ENCODE data around the gene POF1B.

POF1B gene

DNA sequence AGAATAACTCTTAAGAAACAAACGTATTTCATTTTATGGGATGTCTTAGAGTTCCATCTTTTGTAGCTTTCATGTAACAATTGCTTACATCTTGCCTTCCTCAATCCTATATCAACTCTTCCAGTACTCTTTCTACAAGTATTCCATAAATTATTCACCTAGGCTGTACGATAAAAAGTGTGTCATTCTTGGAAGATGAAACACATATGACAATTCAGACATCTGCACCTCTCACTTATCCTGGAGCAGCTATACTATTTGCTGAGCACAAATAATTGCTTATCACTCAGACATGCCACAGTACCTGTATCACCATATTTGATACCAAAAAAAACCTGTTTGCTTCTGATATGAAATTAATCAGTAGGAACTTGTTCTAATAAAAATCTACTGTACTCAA is 1.0 kb downstream of the POF1B start:
- TF ChIP-seq, protein P1, sequence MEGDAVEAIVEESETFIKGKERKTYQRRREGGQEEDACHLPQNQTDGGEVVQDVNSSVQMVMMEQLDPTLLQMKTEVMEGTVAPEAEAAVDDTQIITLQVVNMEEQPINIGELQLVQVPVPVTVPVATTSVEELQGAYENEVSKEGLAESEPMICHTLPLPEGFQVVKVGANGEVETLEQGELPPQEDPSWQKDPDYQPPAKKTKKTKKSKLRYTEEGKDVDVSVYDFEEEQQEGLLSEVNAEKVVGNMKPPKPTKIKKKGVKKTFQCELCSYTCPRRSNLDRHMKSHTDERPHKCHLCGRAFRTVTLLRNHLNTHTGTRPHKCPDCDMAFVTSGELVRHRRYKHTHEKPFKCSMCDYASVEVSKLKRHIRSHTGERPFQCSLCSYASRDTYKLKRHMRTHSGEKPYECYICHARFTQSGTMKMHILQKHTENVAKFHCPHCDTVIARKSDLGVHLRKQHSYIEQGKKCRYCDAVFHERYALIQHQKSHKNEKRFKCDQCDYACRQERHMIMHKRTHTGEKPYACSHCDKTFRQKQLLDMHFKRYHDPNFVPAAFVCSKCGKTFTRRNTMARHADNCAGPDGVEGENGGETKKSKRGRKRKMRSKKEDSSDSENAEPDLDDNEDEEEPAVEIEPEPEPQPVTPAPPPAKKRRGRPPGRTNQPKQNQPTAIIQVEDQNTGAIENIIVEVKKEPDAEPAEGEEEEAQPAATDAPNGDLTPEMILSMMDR (IDR thresholded peaks at IDR 0.05; ENCODE audit: low read depth, low read length, missing control alignments), result no peak
- no peak for DNase-seq (ENCODE audit: extremely low read depth, low read depth)
- no peak overlapping the region for H3K4me3 ChIP-seq (replicated peaks; ENCODE audit: low read depth, low read length)

DNA sequence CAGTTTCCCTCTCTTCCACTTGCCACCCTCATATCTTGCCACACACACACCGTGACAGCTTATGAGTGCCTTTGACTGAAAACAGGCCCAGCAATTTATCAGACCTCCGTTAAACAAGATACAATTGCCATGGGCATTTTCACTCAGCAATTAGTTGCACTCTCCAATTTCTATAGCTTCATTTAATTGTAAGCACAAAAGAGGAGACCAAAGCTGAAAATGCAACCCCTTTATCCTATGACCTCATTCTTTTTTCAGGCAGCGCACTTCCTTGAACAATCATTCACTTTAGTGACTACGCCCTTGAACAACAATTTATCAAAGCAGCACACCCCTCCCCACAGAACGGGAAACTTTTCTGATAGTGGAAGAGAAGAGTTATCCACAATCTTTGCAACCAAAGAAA is 4.1 kb downstream of the POF1B start:
- DNase-seq (ENCODE audit: extremely low read depth, low read depth), result no peak
- TF ChIP-seq, protein P1 (IDR thresholded peaks at IDR 0.05; ENCODE audit: low read depth, low read length, missing control alignments), result no peak
- no peak overlapping the region for H3K4me3 ChIP-seq (replicated peaks; ENCODE audit: low read depth, low read length)

DNA sequence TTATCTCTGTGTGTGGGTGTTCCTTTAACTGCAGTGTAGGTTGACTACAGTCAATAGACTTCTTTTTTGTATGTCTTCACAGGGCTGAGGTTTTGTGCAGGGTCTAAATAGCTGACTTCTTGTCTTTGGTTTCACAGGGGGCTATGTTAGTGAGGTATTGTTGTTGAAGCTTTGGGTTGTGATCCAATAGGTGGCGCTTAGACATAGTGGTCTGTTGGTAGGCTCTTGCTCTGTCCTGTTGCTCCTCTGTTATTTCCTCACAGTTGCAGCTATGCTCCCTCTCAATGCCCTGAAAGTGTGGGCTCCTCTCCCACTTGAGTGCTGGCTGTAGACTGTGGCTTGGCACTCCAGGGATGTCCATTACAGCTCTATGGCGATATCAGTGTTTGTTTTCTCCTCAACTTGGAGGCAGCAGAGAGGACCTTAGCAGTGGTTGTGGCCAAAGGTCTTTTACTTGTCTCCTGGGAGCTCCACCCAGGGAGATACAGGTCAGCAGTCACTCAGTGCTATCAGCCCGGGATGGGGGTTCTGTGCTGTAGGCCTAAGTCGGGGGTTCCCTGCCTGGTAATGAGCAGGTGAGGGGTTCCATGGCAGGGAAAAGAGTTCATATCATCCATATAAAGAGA is 14.0 kb downstream of the POF1B start:
- H3K4me3 ChIP-seq (replicated peaks; ENCODE audit: low read depth, low read length), result no peak overlapping the region
- TF ChIP-seq, protein P1 (IDR thresholded peaks at IDR 0.05; ENCODE audit: low read depth, low read length, missing control alignments), result no peak
- DNase-seq (ENCODE audit: extremely low read depth, low read depth), result no peak

DNA sequence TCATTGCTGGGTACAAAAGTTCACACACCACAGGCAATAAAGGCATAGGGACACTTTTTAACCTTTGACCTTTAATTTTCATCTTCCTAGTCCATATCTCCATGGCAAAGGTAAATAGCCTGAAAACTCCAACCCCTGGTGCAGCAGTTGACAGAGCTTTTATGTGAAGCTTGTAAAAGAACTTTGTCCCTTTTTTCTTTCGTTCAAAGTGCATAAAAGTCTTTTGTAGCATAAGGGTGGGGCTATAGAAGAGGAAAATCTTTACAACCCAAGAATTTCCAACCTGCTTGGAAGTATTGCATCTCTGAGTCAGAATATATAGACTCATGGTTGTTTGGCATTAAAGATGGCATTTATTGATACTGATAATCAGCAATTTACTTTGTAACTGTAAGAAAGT is 20.4 kb downstream of the POF1B start:
- no peak for DNase-seq (ENCODE audit: extremely low read depth, low read depth)
- H3K4me3 ChIP-seq (replicated peaks; ENCODE audit: low read depth, low read length), result no peak overlapping the region
- TF ChIP-seq, protein P1 (IDR thresholded peaks at IDR 0.05; ENCODE audit: low read depth, low read length, missing control alignments), result no peak

DNA sequence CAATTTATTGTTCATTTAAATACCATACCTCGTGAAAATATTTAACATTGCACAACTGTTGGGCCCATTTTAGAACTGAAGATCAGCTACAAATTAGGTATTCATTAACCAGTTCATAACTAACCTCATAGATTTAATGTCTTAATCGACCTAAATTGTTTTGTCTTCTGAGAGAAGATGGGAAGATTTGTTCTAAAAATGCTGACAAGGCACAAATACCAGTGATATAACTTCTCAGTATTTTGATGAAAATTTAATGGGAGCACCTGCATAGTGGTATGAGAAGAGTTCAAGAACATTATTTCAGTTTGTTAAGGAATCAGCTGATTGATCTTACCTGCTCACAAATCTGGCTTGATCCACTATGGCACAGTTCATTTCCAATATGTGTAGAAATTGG is 33.9 kb downstream of the POF1B start:
- DNase-seq (ENCODE audit: extremely low read depth, low read depth), result no peak
- no peak overlapping the region for H3K4me3 ChIP-seq (replicated peaks; ENCODE audit: low read depth, low read length)
- TF ChIP-seq, protein P1 (IDR thresholded peaks at IDR 0.05; ENCODE audit: low read depth, low read length, missing control alignments), result no peak

DNA sequence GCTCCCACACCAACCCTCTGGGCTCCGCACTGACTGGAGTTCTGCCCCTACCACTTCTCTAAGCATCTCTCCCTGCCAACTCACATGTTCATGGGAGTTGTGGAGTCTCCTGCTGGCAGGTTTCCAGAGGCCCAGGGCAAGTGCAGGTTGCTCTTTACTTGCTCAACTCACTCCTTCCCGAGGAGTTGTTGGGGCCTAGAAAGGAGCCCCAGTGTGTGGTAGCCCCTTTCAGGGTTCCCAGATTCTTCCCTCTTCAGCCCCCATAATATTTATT is 52.5 kb downstream of the POF1B start:
- TF ChIP-seq, protein P1 (IDR thresholded peaks at IDR 0.05; ENCODE audit: low read depth, low read length, missing control alignments), result no peak
- no peak for DNase-seq (ENCODE audit: extremely low read depth, low read depth)
- no peak overlapping the region for H3K4me3 ChIP-seq (replicated peaks; ENCODE audit: low read depth, low read length)
